ENCODE data around the gene NRL.
A peak's percentile ranks its signal among the peaks of the same experiment; 100 is the strongest.

- TF ChIP-seq, protein P1, sequence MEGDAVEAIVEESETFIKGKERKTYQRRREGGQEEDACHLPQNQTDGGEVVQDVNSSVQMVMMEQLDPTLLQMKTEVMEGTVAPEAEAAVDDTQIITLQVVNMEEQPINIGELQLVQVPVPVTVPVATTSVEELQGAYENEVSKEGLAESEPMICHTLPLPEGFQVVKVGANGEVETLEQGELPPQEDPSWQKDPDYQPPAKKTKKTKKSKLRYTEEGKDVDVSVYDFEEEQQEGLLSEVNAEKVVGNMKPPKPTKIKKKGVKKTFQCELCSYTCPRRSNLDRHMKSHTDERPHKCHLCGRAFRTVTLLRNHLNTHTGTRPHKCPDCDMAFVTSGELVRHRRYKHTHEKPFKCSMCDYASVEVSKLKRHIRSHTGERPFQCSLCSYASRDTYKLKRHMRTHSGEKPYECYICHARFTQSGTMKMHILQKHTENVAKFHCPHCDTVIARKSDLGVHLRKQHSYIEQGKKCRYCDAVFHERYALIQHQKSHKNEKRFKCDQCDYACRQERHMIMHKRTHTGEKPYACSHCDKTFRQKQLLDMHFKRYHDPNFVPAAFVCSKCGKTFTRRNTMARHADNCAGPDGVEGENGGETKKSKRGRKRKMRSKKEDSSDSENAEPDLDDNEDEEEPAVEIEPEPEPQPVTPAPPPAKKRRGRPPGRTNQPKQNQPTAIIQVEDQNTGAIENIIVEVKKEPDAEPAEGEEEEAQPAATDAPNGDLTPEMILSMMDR (IDR thresholded peaks at IDR 0.05): peak in 1 of 6 experiments; percentile 9
- no peak for TF ChIP-seq POLR2A (IDR thresholded peaks at IDR 0.05)
These were observed 21.4 kb downstream of the NRL start for GRCh38 chr14:24093207-24093900.
